ENCODE results near the gene PRR16.
"Not testable (repeated sequence)": the region's sequence is repeated elsewhere in the genome, so short reads cannot be mapped to it uniquely, and the experiment has no call there.

Gene PRR16

DNA sequence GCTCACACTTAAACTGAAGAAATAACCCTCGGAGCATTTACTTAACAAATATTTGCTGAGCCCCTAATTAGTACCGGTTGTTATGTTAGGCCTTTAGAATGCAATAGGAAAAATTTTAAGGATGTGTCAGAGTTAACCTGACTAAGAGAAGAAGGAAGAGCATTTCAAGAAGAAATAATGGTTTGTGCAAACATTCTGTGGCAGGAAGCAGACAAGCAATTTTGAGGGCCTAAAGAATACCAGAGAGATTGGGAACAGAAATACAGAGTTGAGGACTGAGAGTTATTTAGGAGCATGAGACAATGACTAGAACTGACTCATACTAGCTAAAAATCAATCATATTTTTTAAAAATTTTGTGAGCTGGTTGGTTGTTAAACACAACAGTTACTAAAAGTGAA is 218.8 kb downstream of the PRR16 start:
- no peak for DNase-seq

GRCh38 chr5:120683580-120683979 is 219.5 kb downstream of the PRR16 start:
- DNase-seq = no peak

DNA sequence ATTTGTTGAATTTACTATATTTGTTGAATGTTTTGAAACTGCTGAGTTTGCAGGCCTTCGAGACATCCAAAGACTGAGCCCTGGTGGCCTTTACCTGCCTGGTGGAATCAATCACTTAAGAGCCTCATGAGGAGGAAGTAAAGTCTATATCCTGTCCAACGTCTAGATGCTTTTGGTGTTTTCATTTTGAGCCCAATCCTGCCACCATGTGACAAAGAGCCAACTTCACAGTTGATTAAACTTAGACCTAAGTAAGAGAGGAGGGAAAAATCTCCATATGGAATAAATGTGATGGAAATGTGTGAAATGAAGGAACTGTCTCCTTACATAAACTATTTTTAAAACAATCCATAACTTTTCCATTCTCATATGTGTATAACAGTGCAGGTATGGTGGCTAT is 220.1 kb downstream of the PRR16 start:
- DNase-seq = no peak

DNA sequence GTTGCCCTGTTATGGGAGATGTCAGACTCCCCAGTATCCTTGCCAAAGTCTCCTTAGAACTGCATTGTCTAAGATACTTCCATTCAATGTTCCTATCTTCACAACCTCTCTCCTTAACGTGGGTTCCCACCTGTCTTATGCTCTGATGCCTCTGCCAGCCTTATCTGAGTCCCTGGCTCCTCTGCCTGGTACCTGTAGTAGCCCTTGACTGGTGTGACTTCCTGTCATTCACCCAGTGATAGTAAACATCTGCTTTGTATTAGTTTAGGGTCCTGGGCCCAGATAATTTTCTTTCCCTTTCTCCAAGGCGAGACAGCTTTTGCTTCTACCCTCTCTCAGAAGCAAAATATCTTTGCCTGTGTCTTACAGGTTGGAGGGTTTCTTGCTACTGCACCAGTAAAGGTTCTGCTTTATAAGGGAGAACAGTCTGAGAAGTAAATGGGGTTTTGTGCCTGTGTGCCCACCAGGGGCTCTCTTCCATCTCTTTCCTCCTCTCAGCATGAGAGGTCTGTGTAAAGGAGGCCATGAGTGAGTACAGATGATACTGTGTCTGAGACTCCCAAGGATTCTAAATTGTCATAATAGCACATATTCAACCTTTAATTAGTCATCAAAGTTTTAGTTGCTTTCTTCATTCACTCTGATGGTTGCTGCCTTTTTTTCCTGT is 220.8 kb downstream of the PRR16 start:
- no peak for DNase-seq

GRCh38 chr5:120690621-120691407 is 226.7 kb downstream of the PRR16 start:
- no peak for DNase-seq

GRCh38 chr5:120692325-120692724 is 228.2 kb downstream of the PRR16 start:
- no peak for DNase-seq

- no peak for DNase-seq
Observed at GRCh38 chr5:120695368-120695880, 231.3 kb downstream of the PRR16 start.

- no peak for DNase-seq
Observed at GRCh38 chr5:120697147-120697546, 233.0 kb downstream of the PRR16 start.

DNA sequence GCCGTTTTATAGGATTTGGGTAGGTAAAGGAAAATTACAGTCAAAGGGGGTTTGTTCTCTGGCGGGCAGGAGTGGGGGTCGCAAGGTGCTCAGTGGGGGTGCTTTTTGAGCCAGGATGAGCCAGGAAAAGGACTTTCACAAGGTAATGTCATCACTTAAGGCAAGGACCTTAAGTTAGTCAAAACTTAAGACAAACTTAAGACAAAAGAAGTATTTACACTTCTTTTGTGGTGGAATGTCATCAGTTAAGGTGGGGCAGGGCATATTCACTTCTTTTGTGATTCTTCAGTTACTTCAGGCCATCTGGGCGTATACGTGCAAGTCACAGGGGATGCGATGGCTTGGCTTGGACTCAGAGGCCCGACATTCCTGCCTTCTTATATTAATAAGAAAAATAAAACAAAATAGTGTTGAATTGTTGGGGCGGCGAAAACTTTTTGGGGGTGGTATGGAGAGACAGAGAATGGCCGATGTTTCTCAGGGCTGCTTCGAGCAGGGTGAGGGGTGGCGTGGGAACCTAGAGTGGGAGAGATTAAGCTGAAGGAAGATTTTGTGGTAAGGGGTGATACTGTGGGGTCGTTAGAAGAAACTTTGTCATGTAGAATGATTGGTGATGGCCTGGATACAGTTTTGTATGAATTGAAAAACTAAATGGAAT is 233.7 kb downstream of the PRR16 start:
- DNase-seq = not testable (repeated sequence)

DNA sequence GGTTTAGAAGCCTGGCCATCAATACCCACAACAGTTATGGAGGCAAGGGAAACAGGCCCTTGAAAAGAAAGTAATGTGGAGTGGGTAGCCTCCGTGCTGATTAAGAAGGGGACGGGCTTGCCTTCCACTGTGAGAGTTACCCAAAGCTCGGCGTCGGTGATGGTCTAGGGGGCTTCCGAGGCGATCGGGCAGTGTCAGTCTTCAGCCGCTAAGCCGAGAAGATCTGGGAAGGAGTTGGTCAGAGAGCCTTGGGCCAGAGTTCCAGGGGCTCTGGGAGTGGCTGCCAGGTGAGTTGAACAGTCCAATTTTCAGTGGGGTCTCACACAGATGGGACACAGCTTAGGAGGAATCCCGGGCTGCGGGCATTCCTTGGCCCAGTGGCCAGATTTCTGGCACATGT is 236.6 kb downstream of the PRR16 start:
- DNase-seq = not testable (repeated sequence)

DNA sequence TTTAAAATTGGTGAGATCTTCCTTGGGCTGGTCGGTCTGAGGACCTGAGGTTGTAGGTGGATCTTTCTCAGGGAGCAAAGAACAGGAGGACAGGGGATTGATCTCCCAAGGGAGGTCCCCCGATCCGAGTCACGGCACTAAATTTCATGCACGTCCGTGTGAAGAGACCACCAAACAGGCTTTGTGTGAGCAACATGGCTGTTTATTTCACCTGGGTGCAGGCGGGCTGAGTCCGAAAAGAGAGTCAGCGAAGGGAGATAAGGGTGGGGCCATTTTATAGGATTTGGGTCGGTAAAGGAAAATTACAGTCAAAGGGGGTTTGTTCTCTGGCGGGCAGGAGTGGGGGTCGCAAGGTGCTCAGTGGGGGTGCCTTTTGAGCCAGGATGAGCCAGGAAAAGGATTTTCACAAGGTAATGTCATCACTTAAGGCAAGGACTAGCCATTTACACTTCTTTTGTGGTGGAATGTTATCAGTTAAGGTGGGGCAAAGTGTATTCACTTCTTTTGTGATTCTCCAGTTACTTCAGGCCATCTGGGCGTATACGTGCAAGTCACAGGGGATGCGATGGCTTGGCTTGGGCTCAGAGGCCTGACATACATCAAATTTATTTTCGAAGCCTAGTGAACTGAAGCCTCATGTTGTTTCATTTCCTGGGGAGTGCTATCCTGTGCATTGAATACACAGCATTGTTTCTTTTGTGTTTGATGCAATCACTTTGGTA is 238.9 kb downstream of the PRR16 start:
- not testable (repeated sequence) for DNase-seq

- no peak for DNase-seq
Observed at GRCh38 chr5:120703918-120704587, 240.0 kb downstream of the PRR16 start.

DNA sequence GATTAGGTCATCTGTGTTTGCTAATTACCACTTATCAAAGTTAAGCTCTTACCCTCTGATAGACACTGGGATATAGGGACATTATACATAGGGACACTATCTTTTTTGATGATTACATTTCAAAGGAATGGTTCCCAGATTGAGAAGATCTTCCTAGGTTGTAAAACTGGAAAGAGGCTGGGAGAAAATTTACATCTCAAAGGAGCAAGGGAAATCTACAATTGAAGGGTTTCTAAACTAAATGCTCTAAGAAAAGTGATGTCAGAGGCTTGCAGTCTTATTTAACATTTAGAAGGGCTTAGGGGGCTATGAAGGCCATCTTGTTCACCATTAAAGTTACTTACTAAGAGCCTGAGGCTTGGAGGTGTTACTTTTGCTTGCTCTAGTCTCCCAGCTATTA is 242.8 kb downstream of the PRR16 start:
- no peak for DNase-seq

DNA sequence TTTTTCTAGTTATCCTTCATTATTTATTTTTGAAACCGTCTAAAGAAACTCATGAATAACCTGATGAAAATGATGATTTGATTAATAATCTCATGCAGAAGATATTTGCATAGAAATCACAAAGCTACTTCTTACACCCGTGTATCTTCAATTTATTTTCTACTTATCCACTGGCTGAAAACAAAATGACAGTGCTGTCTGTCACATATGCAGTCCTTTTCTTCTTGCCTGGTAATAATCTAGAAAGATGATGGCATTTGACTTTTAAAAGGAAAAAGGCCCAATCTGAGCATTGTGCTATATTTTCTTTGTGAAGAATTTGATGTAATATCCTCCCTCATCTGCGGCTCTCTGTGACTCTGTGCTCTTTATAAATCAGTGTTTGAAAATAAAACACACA is 253.3 kb downstream of the PRR16 start:
- no peak for DNase-seq

- DNase-seq = no peak
Observed at GRCh38 chr5:120730214-120730613, 266.1 kb downstream of the PRR16 start.

GRCh38 chr5:120734033-120734432 is 269.9 kb downstream of the PRR16 start:
- DNase-seq = no peak

- DNase-seq = no peak
Observed at GRCh38 chr5:120735076-120735475, 271.0 kb downstream of the PRR16 start.

Data from activated CD4-positive, alpha-beta T cell treated with anti-CD3 and anti-CD28 coated beads, Interleukin-2, Interleukin-6, amounts not matched to agents 100 ng/mL and 50 ng/mL, durations not matched to agents 16 hours and 8 hours (primary cell).